GM19455 (cell line): Measurements from ENCODE around the gene RBFA.
A peak's percentile ranks its signal among the peaks of the same experiment; 100 is the strongest.
"Not testable (repeated sequence)": the region's sequence is repeated elsewhere in the genome, so short reads cannot be mapped to it uniquely, and the experiment has no call there.

Experiments
- ATAC-seq: cut with Tn5 transposase; IDR thresholded peaks from one replicate; pipeline ENCODE4 v1.9.1; 2021; ENCODE audit not compliant: unreplicated experiment

Gene RBFA

DNA sequence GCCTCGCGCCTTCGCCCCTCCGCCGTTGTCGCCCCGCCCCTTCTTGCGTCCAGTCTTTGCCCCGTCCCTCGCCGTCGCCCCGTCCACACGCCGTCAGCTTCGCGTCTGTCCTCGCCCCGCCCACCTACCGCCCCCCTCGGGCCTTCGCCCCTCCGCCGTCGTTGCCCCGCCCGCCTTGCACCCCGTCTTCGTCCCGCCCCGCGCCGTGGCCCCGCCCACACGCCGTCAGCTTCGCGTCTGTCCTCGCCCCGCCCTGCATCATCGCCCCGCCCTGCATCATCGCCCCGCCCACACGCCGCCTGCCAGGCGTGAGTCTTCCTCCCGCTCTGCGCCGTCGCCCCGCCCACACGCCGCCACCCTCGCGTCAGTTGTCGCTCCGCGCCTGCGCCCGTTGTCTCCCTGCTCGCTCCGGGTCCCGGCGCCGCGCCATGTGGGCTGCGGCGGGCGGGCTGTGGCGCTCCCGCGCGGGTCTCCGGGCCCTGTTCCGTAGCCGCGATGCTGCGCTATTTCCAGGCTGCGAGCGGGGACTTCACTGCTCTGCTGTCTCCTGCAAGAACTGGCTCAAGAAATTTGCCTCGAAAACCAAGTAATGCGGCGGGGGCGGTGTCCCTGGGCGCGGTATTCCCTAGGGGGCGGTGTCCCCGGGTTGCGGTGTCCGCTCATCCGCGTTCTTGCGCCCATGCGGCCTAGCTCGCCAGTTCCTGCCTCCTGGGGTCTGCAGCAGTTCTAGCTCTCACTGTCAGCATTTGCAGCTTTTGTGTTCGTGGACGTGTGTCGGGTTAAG is at the start of gene RBFA:
RBFA (plus strand) TSS at position 367 of the 784 bp plus-strand sequence; CDS start at position 429, 62 bp downstream.
- ATAC-seq: peak; percentile 75

GRCh38 chr18:79985172-79985571 is 49.1 kb upstream of the RBFA start:
- no peak for ATAC-seq

DNA sequence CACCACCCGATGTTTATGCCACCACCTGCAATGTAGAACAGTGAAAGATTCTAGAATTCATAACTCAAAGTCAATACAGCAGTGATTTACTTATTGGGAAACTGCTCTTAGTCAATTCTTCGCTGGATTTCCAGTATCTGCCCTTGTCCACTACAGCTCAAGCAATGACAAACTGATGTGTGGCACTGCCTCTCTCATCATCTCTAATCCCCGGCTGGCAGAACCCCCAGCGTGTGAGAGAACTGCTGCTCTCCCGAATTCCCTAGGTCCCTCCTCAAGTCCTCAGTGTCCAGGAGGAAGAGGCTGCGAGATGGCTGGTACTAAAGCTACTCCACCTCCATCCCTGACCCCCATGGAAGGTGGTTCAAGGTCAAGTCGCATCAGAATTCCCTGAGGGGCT is 47.5 kb upstream of the RBFA start:
- ATAC-seq: no peak

DNA sequence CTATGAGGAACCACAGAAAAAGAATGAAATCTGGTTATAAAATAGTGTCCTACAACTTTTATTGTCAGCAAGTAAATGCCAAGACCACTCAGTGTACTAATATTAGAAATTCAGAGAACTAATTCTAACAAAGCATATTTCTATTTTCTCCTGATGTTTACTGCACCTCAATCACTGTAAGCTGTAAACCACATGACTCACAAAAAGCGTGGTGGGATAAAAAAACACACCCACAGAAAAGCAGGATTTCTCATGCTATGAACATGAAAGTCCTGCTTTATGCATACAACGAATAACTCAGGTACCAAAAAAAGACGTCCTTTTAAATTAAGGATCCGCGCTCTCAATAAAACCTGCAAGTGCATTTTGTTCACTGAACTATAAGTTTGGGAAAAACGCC is 46.7 kb upstream of the RBFA start:
- no peak for ATAC-seq

- peak; percentile 76 for ATAC-seq
These were observed 46.2 kb upstream of the RBFA start for GRCh38 chr18:79988071-79988450.

GRCh38 chr18:79988451-79989194 is 45.6 kb upstream of the RBFA start, which contains the start of gene TXNL4A:
Gene TXNL4A (minus strand): TSS chr18:79988563. CDS start chr18:79988392, 171 bp downstream.
- ATAC-seq: peak; percentile 98

DNA sequence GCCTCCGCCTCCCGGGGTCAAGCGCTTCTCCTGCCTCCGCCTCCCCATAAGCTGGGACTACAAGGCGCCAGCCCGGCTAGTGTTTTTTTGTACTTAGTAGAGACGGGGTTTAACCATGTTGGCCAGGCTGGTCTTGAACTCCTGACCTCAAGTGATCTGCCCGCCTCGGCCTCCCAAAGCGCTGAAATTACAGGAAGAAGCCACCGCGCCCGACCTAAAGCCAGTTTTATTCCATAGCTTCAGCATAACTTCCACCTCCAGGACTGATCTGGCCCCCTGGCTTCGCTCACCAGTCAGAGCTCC is 45.1 kb upstream of the RBFA start:
- no peak for ATAC-seq

- no peak for ATAC-seq
These were observed 42.7 kb upstream of the RBFA start for GRCh38 chr18:79991494-79991893.

- not testable (repeated sequence) for ATAC-seq
These were observed 34.5 kb upstream of the RBFA start for GRCh38 chr18:79999701-80000100.

- ATAC-seq: no peak
These were observed 33.4 kb upstream of the RBFA start for GRCh38 chr18:80000877-80001276.

GRCh38 chr18:80002468-80002867 is 31.8 kb upstream of the RBFA start:
- no peak for ATAC-seq

DNA sequence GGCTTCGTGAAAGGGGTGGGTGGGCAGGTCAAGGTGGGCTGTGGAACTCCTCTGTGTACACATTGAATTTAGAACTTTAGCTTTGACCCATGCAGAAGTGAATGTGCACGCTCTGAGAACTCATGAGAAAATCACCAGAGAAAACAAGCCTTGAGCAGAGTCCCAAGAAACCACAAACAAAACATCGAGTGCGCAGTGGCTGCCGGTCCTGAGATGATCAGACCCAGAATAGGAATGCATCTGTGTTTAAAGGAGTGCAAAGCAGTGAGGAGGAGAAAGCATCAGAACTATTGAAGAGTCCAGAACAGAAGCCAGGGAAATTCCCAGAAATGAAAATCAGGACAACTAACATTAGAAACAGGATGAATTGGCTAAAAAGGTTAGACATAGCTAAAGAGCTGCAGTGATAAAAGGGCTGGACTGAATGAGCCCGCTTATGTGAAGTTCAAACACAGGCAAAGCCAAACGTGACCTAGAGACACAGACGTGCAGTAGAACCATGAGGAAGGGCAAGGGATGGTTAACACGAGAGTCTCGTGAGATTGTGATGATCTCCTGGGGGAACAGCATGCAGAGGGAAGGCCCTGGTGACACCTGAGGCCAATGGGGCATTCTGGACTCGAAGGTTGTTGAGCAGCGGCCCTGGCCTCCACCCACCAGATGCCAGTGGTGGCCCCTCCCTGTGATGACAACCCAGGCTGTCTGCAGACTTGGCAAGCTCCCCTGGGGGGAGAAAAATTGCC is 29.5 kb upstream of the RBFA start:
- no peak for ATAC-seq

- no peak for ATAC-seq
These were observed 27.5 kb upstream of the RBFA start for GRCh38 chr18:80006724-80007123.

GRCh38 chr18:80009661-80010550 is 24.3 kb upstream of the RBFA start:
- ATAC-seq: no peak

DNA sequence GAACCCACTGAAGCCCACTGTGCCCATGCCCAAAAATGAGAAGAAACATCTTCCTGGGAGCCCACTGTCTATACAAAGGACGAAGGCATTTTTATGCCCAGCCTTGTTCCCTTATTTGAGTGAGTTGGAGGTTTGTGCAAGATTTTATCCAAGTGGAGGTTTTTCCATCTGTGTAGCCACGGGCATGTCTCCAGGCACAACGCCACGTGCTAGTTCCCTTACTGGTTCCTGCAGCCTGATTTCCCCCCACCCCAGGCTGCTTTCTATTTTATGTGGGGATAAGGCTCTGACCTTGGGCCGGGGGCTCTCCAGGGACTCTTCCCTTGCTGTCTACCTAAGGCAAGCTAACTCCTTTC is 23.7 kb upstream of the RBFA start:
- ATAC-seq: no peak

GRCh38 chr18:80011496-80012137 is 22.6 kb upstream of the RBFA start:
- not testable (repeated sequence) for ATAC-seq

GRCh38 chr18:80012714-80013113 is 21.5 kb upstream of the RBFA start:
- ATAC-seq: no peak

DNA sequence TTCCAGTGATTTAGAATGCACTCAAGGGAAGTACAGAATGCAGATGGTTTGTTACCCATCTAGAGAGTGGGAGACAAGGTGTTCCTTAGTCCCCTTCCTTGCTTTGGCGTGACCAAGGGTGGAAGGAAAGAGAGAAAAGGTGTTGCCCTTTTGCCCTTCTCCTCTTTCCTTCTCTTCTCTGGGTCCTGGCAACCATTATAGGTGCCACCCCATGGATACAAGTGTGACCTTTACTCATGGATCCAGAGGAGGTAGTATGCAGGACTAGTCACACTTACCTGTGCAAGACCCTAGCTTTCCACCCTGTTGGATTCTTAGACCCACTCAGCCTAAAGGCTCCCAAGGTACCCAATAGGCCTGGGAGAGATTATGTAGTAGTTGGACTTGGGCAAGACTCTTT is 11.6 kb upstream of the RBFA start:
- ATAC-seq: no peak

DNA sequence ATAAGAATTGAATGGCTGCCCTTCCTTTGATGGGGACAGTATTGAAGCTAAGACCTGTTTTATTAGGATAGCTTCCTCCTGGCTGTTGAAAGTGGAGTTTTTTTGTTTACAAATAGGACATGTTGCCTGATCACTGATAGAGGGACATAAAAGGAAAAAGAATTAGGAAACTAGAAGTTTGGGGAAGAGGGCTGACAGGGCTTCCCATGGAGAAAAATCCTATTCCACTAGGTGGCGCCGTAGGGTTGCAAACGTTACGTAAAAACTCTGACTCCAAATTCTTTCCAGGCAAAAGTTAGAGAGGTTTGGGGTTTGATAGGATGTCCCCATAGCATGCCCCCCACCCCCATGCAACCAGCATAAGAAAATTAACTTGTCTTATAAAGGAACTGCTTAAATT is 11.1 kb upstream of the RBFA start:
- no peak for ATAC-seq

GRCh38 chr18:80026363-80026762 is 7.9 kb upstream of the RBFA start:
- no peak for ATAC-seq
